NCI-H446 treated with DMSO at 0.1 percent for 48 hours (cell line): ENCODE data around the gene RAB31.
"Not testable (repeated sequence)": the region's sequence is repeated elsewhere in the genome, so short reads cannot be mapped to it uniquely, and the experiment has no call there.

Source experiments
- DNase-seq: peaks from one replicate; lab custom pipeline; 2025; lab: John Stamatoyannopoulos, UW

RAB31 gene

GRCh38 chr18:9708057-9708433, at the start of gene RAB31:
RAB31 (plus strand) TSS chr18:9708301; CDS start chr18:9708406, 105 bp downstream.
- DNase-seq: no peak

- DNase-seq: no peak
Measured at GRCh38 chr18:9659499-9660375, 48.4 kb upstream of the RAB31 start.

- no peak for DNase-seq
Measured at GRCh38 chr18:9661564-9661963, 46.5 kb upstream of the RAB31 start.

- DNase-seq: no peak
Measured at GRCh38 chr18:9663377-9663776, 44.7 kb upstream of the RAB31 start.

GRCh38 chr18:9665314-9665713, 42.8 kb upstream of the RAB31 start:
- DNase-seq: no peak

GRCh38 chr18:9666548-9666947, 41.6 kb upstream of the RAB31 start:
- DNase-seq: no peak

GRCh38 chr18:9669016-9669415, 39.1 kb upstream of the RAB31 start:
- DNase-seq: no peak

- DNase-seq: no peak
Measured at GRCh38 chr18:9671214-9671613, 36.9 kb upstream of the RAB31 start.

GRCh38 chr18:9673296-9674251, 34.5 kb upstream of the RAB31 start:
- no peak for DNase-seq

- not testable (repeated sequence) for DNase-seq
Measured at GRCh38 chr18:9678216-9678615, 29.9 kb upstream of the RAB31 start.

GRCh38 chr18:9679125-9679524, 29.0 kb upstream of the RAB31 start:
- DNase-seq: no peak

- DNase-seq: no peak
Measured at GRCh38 chr18:9681217-9681616, 26.9 kb upstream of the RAB31 start.

GRCh38 chr18:9682572-9682971, 25.5 kb upstream of the RAB31 start:
- DNase-seq: no peak

- DNase-seq: peak; percentile 28
Measured at GRCh38 chr18:9683418-9684396, 24.4 kb upstream of the RAB31 start.

- no peak for DNase-seq
Measured at GRCh38 chr18:9684881-9685614, 23.1 kb upstream of the RAB31 start.

GRCh38 chr18:9685615-9685890, 22.5 kb upstream of the RAB31 start:
- DNase-seq: no peak

GRCh38 chr18:9688036-9688741, 19.9 kb upstream of the RAB31 start:
- DNase-seq: no peak

- no peak for DNase-seq
Measured at GRCh38 chr18:9689253-9689652, 18.8 kb upstream of the RAB31 start.

- peak; percentile 23 for DNase-seq
Measured at GRCh38 chr18:9690418-9691188, 17.5 kb upstream of the RAB31 start.

- no peak for DNase-seq
Measured at GRCh38 chr18:9691235-9691634, 16.9 kb upstream of the RAB31 start.
